K562 (cell line): Measurements from ENCODE around the gene RBSN. TPM values are rescaled to one million over a fixed set of nuclear protein-coding genes. Genes with fewer than 3 reads are reported as not detected.

Experiments
- MAZ ChIP-seq, 2 experiments: fragments of 450-650 bp in 1 of 2; sonication (generic) in 1 of 2; formaldehyde crosslinking; IDR thresholded peaks in 1 of 2; conservative IDR thresholded peaks in 1 of 2; 2 replicates each; pipeline versions ENCODE4 v1.4.0 to v1.5.0; 2020; ENCODE audit warnings: mild to moderate bottlenecking in 1 of 2, missing genetic modification reagents in 1 of 2
- NONO ChIP-seq, 2 experiments: fragments of 200-400 bp in 1 of 2; fragments of 450-650 bp in 1 of 2; formaldehyde crosslinking in 1 of 2; IDR thresholded peaks; 2 replicates each; pipeline ENCODE4 v1.6.1; 2017; ENCODE audit warnings: low read depth in 2 of 2, mild to moderate bottlenecking in 2 of 2, moderate library complexity in 2 of 2, low read length in 1 of 2
- SNRNP70 ChIP-seq: fragments of 200-400 bp; formaldehyde crosslinking; optimal IDR thresholded peaks from 2 replicates; pipeline ENCODE3; 2017; ENCODE audit warnings: low read depth, low read length
- SRSF1 ChIP-seq: fragments of 200-400 bp; formaldehyde crosslinking; IDR thresholded peaks from 2 replicates; pipeline ENCODE4 v1.6.1; 2017; ENCODE audit warnings: mild to moderate bottlenecking, low read depth, low read length, moderate library complexity
- XRCC3 ChIP-seq: fragments of 450-650 bp; IDR thresholded peaks from 2 replicates; pipeline ENCODE4 v1.6.1; 2017; ENCODE audit warnings: mild to moderate bottlenecking, moderate library complexity
- ZBTB8A ChIP-seq: fragments of 450-650 bp; IDR thresholded peaks from 2 replicates; pipeline ENCODE4 v1.6.1; 2018; ENCODE audit warnings: mild to moderate bottlenecking, moderate library complexity; ENCODE audit not compliant: partially characterized antibody
- polyA plus RNA-seq, 8 experiments: library from polyadenylated mRNA; depleted of rRNA in 4 of 8; stranded (reverse) in 5 of 8; unstranded in 3 of 8; fragments of >200 nt; fragmentation: Nextera tagmentation in 2 of 8; fragmentation: Illumina TruSeq in 1 of 8; extraction: Ambion mirVana in 2 of 8; extraction: Trizol in 1 of 8; gene quantifications; 2 replicates each; pipeline versions ENCODE4 v1.2.1 to v1.2.3, GENCODE V29; 2011 to 2014; ENCODE audit warnings: inconsistent platforms in 1 of 8, missing spikeins in 1 of 8
- total RNA-seq, 7 experiments: library from RNA; depleted of rRNA in 6 of 7; stranded (reverse); fragments of >200 nt in 6 of 7; fragmentation: Illumina TruSeq in 2 of 7; extraction: Trizol in 2 of 7; gene quantifications; 2 replicates each; pipeline versions ENCODE4 v1.2.1 to v1.2.3, GENCODE V29; 2011 to 2021; ENCODE audit warnings: low replicate concordance in 1 of 7
- TF ChIP-seq, protein P1 (sequence below): sonication (generic); formaldehyde crosslinking; IDR thresholded peaks from 2 replicates; pipeline ENCODE4 v1.8.0; 2022; ENCODE audit warnings: missing genetic modification reagents, mild to moderate bottlenecking, borderline replicate concordance
- TF ChIP-seq, protein P2 (sequence below), 2 experiments: fragments of 450-650 bp; IDR thresholded peaks; 2 replicates each; pipeline ENCODE4 v1.6.1; 2016
- TF ChIP-seq, protein P3 (sequence below), 2 experiments: fragments of 250-450 bp in 1 of 2; fragments of 450-650 bp in 1 of 2; sonication (Bioruptor Pico) in 1 of 2; IDR thresholded peaks; 2 replicates each; pipeline versions ENCODE4 v1.6.1 to v1.8.0; 2016 to 2021; ENCODE audit warnings: mild to moderate bottlenecking in 2 of 2, moderate library complexity in 2 of 2, missing compliant biosample characterization in 1 of 2, missing genetic modification characterization in 1 of 2
- TF ChIP-seq, protein P4 (sequence below): sonication (generic); formaldehyde crosslinking; IDR thresholded peaks from 2 replicates; pipeline ENCODE4 v1.8.0; 2023; ENCODE audit warnings: missing genetic modification reagents, mild to moderate bottlenecking, borderline replicate concordance
- TF ChIP-seq, protein P5 (sequence below): fragments of 450-650 bp; formaldehyde crosslinking; IDR thresholded peaks from 2 replicates; pipeline ENCODE4 v1.4.0; 2020; ENCODE audit warnings: mild to moderate bottlenecking, moderate library complexity

Gene RBSN
- total and polyA plus RNA-seq, 9 of the 15 experiments (the other 6 are each of a cell fraction or from before 2014, with no cell fraction given), result 2.9 to 19.6 (median 15.0) TPM

DNA sequence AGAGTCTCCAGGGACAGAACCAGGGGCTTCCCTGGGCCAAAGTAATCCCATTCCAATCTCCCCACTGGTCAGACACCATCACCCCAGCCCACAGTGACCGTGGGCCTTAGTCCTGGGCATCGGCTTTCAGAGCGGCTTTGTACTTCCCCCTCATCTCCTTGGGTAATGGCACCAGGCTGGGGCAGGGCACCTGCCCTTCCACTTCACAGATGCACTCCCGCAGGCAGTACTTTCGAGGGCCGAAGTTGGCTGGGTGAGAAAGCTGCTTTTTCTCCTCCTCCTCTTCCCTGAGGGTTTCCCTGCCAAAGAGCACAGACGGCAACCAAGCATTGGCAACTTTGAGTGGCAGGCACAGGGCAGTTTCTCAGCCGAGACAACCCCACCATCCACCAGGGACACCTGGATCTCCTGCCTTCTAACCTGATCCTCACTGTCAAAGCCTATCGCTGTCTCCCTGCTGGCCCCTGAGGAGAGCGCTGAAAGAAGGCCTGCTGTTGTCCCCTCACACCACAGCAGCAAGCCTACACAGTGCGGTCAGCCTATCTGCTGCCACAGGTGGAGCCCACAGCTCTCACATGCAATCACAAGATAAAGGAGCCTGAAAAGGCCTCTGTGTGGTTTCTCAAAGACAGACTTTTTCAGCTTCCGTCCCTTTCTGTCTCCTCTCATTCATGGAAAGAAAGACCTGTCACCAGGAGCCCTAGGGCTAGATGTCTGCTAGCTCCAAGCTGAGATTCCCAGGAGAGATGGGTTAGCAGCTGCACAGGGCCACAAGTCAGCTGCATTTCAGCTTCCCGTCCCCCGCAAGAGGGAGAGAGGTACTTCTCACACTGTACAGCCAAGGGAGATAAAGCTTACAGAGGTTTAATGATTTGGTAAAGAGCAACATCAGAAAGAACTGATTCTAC is 46.4 kb downstream of the RBSN start (continued):
- TF ChIP-seq, protein P1, sequence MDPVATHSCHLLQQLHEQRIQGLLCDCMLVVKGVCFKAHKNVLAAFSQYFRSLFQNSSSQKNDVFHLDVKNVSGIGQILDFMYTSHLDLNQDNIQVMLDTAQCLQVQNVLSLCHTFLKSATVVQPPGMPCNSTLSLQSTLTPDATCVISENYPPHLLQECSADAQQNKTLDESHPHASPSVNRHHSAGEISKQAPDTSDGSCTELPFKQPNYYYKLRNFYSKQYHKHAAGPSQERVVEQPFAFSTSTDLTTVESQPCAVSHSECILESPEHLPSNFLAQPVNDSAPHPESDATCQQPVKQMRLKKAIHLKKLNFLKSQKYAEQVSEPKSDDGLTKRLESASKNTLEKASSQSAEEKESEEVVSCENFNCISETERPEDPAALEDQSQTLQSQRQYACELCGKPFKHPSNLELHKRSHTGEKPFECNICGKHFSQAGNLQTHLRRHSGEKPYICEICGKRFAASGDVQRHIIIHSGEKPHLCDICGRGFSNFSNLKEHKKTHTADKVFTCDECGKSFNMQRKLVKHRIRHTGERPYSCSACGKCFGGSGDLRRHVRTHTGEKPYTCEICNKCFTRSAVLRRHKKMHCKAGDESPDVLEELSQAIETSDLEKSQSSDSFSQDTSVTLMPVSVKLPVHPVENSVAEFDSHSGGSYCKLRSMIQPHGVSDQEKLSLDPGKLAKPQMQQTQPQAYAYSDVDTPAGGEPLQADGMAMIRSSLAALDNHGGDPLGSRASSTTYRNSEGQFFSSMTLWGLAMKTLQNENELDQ (CRISPR knock-in tag), result no peak
- TF ChIP-seq MAZ (CRISPR knock-in tag; conservative IDR thresholded peaks at IDR 0.05 in 1 of 2, IDR thresholded peaks at IDR 0.05 in 1 of 2) (peak; percentile 68 to 80; a peak in 3 of 4 replicates), XRCC3 (no peak), SNRNP70 (no peak), ZBTB8A (no peak), NONO (IDR thresholded peaks at IDR 0.05; ENCODE audit: low read depth in 2 of 2, low read length in 1 of 2) (peak in 1 of 2 experiments; percentile 89; a peak in 2 of 4 replicates), SRSF1 (no peak)
- TF ChIP-seq, protein P2, sequence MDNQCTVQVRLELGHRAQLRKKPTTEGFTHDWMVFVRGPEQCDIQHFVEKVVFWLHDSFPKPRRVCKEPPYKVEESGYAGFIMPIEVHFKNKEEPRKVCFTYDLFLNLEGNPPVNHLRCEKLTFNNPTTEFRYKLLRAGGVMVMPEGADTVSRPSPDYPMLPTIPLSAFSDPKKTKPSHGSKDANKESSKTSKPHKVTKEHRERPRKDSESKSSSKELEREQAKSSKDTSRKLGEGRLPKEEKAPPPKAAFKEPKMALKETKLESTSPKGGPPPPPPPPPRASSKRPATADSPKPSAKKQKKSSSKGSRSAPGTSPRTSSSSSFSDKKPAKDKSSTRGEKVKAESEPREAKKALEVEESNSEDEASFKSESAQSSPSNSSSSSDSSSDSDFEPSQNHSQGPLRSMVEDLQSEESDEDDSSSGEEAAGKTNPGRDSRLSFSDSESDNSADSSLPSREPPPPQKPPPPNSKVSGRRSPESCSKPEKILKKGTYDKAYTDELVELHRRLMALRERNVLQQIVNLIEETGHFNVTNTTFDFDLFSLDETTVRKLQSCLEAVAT (IDR thresholded peaks at IDR 0.05), result peak; percentile 43 to 98; a peak in 3 of 4 replicates
- TF ChIP-seq, protein P3, sequence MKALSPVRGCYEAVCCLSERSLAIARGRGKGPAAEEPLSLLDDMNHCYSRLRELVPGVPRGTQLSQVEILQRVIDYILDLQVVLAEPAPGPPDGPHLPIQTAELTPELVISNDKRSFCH (CRISPR knock-in tag; IDR thresholded peaks at IDR 0.05), result no peak
- TF ChIP-seq, protein P3 (tag; IDR thresholded peaks at IDR 0.05), result peak; percentile 97
- TF ChIP-seq, protein P4, sequence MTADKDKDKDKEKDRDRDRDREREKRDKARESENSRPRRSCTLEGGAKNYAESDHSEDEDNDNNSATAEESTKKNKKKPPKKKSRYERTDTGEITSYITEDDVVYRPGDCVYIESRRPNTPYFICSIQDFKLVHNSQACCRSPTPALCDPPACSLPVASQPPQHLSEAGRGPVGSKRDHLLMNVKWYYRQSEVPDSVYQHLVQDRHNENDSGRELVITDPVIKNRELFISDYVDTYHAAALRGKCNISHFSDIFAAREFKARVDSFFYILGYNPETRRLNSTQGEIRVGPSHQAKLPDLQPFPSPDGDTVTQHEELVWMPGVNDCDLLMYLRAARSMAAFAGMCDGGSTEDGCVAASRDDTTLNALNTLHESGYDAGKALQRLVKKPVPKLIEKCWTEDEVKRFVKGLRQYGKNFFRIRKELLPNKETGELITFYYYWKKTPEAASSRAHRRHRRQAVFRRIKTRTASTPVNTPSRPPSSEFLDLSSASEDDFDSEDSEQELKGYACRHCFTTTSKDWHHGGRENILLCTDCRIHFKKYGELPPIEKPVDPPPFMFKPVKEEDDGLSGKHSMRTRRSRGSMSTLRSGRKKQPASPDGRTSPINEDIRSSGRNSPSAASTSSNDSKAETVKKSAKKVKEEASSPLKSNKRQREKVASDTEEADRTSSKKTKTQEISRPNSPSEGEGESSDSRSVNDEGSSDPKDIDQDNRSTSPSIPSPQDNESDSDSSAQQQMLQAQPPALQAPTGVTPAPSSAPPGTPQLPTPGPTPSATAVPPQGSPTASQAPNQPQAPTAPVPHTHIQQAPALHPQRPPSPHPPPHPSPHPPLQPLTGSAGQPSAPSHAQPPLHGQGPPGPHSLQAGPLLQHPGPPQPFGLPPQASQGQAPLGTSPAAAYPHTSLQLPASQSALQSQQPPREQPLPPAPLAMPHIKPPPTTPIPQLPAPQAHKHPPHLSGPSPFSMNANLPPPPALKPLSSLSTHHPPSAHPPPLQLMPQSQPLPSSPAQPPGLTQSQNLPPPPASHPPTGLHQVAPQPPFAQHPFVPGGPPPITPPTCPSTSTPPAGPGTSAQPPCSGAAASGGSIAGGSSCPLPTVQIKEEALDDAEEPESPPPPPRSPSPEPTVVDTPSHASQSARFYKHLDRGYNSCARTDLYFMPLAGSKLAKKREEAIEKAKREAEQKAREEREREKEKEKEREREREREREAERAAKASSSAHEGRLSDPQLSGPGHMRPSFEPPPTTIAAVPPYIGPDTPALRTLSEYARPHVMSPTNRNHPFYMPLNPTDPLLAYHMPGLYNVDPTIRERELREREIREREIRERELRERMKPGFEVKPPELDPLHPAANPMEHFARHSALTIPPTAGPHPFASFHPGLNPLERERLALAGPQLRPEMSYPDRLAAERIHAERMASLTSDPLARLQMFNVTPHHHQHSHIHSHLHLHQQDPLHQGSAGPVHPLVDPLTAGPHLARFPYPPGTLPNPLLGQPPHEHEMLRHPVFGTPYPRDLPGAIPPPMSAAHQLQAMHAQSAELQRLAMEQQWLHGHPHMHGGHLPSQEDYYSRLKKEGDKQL (CRISPR knock-in tag), result peak; percentile 96; the same call in 1 of the 2 replicates
- TF ChIP-seq, protein P5, sequence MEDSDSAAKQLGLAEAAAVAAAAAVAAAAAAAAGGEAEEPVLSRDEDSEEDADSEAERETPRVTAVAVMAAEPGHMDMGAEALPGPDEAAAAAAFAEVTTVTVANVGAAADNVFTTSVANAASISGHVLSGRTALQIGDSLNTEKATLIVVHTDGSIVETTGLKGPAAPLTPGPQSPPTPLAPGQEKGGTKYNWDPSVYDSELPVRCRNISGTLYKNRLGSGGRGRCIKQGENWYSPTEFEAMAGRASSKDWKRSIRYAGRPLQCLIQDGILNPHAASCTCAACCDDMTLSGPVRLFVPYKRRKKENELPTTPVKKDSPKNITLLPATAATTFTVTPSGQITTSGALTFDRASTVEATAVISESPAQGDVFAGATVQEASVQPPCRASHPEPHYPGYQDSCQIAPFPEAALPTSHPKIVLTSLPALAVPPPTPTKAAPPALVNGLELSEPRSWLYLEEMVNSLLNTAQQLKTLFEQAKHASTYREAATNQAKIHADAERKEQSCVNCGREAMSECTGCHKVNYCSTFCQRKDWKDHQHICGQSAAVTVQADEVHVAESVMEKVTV, result no peak
